PFSK-1 (cell line): ENCODE data around the gene HS3ST4.

Experiments
- FOXP2 ChIP-seq: optimal IDR thresholded peaks from 2 replicates; pipeline ENCODE3; 2011; ENCODE audit warnings: borderline replicate concordance, control low read depth, inconsistent platforms; ENCODE audit not compliant: insufficient read depth; ENCODE audit errors: extremely low read length, extremely low read depth
- POLR2AphosphoS5 ChIP-seq: IDR thresholded peaks from 2 replicates; pipeline ENCODE4 v1.6.1; 2012; ENCODE audit warnings: low read depth, mild to moderate bottlenecking, control low read depth, low read length, moderate library complexity
- REST ChIP-seq, 2 experiments: IDR thresholded peaks; 2 replicates each; pipeline versions ENCODE4 v1.6.1 to v1.8.0; 2011 to 2012; ENCODE audit warnings: low read depth in 2 of 2, low read length in 2 of 2, control low read depth in 1 of 2, inconsistent platforms in 1 of 2, mild to moderate bottlenecking in 1 of 2, moderate library complexity in 1 of 2; ENCODE audit not compliant: insufficient read depth in 1 of 2
- SIN3A ChIP-seq: IDR thresholded peaks from 2 replicates; pipeline ENCODE4 v1.6.1; 2012; ENCODE audit warnings: mild to moderate bottlenecking, low read length, moderate library complexity, borderline replicate concordance; ENCODE audit not compliant: insufficient read depth
- TAF1 ChIP-seq: IDR thresholded peaks from 2 replicates; pipeline ENCODE4 v1.6.1; 2012; ENCODE audit warnings: low read length, control low read depth, borderline replicate concordance; ENCODE audit not compliant: insufficient read depth

HS3ST4 gene

DNA sequence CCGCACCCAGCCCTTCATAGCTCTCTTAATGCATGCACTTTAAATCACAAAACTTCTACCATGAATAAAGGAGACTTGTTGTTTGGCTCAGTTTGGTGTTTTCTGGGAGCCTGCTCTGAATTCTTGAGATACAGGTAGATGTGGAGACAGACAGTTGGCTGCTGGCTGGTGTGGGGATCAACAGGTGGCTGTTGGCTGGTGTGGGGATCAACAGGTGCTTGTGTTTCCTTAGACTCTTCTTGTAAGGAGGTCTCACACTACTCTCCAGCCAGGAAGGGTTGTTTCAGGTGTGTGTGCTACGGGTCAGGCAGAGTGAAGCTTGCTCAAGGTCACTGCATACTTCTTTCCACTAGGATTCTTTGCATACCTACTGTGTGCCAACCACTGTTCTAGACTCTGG is 265.9 kb downstream of the HS3ST4 start:
- TF ChIP-seq REST (IDR thresholded peaks at IDR 0.05; ENCODE audit: insufficient read depth in 1 of 2, low read depth in 2 of 2, low read length in 2 of 2) (no peak), TAF1 (no peak), SIN3A (no peak), POLR2AphosphoS5 (no peak)

DNA sequence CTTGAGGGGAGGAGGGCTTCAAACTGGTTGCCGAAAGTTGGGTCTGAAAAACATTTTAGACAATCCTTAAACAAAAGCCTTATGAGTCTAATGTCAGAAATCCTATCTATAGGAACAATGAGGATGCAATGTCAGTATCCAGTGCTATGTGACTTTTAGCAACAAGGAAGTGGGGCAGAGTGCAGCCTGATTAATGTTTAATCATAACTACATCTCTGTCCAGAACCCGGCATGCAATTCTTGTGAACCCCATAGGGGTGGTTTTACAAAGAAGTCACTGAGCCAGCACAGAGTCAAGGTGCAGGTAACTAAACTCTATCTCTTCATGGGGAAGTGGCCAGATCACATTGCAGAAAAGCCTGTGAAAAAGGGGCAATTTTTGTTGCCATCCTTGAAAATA is 267.5 kb downstream of the HS3ST4 start:
- no peak for TF ChIP-seq POLR2AphosphoS5
- TF ChIP-seq SIN3A: no peak
- no peak for TF ChIP-seq REST (IDR thresholded peaks at IDR 0.05; ENCODE audit: insufficient read depth in 1 of 2, low read depth in 2 of 2, low read length in 2 of 2)
- TF ChIP-seq TAF1: no peak
- no peak for TF ChIP-seq FOXP2

GRCh38 chr16:25966172-25967097 is 274.7 kb downstream of the HS3ST4 start:
- TF ChIP-seq SIN3A: no peak
- no peak for TF ChIP-seq TAF1

- no peak for TF ChIP-seq TAF1
- TF ChIP-seq SIN3A: no peak
- no peak for TF ChIP-seq FOXP2
- no peak for TF ChIP-seq REST (IDR thresholded peaks at IDR 0.05; ENCODE audit: insufficient read depth in 1 of 2, low read depth in 2 of 2, low read length in 2 of 2)
- no peak for TF ChIP-seq POLR2AphosphoS5
These were observed 285.4 kb downstream of the HS3ST4 start for GRCh38 chr16:25977121-25977520.

DNA sequence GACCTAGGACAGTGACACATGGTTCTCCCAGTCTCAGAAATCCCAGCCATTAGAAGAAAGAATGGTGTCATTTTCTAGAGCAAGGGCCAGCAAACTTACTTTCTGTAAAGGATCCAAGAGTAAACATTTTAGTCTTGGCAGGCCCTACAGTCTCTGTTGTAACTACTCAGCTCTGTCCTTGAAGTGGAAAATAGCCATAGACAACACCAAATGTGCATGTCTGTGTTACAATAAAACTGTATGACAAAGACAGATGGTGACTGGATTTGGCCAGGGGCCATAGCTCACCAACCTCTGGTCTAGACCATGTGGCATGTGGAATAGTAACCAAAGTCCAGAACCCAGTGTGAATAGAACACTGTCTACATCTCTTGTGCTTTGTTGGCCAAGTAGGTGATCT is 286.5 kb downstream of the HS3ST4 start:
- TF ChIP-seq REST (IDR thresholded peaks at IDR 0.05; ENCODE audit: insufficient read depth in 1 of 2, low read depth in 2 of 2, low read length in 2 of 2) (no peak), SIN3A (no peak), TAF1 (no peak), POLR2AphosphoS5 (no peak), FOXP2 (no peak)
